HepG2 (cell line): ENCODE results near the gene EGF. TPM values are rescaled to one million over a fixed set of nuclear protein-coding genes. Genes with fewer than 3 reads are reported as not detected.
A peak's percentile ranks its signal among the peaks of the same experiment; 100 is the strongest.
"Not testable (repeated sequence)": the region's sequence is repeated elsewhere in the genome, so short reads cannot be mapped to it uniquely, and the experiment has no call there.

Source experiments
- ATAC-seq: fragments of 200-7000 bp; cut with Tn5 transposase; 3 replicates; pipeline ENCODE4 v1.9.1; 2020; ENCODE audit warnings: mild to moderate bottlenecking, moderate library complexity
- BruUV-seq: library from RNA; stranded (reverse); fragments of 400-500 nt; replicated peaks from 2 replicates; lab custom pipeline; 2021; lab: Mats Ljungman, UMichigan
- CTCF ChIA-PET: fragments of 300-600 bp; formaldehyde crosslinking; extraction: SDS; loops from one replicate; lab custom pipeline; 2021; ENCODE audit warnings: low total read pairs, inconsistent platforms, low intra/inter-chr PET ratio; lab: Yijun Ruan, JAX
- POLR2A ChIA-PET: fragments of 350-600 bp; sonication (Branson Sonifier 250); formaldehyde crosslinking; loops from one replicate; lab custom pipeline; 2020; ENCODE audit warnings: antibody characterized with exemption, inconsistent platforms; lab: Yijun Ruan, JAX
- DNase-seq: peaks from one replicate; pipeline ENCODE4 v3.0.0-alpha.2; 2015; ENCODE audit warnings: low spot score
- FAIRE-seq: peaks from 3 replicates; lab custom pipeline; 2011; peaks lifted over from hg19 to GRCh38; lab: Jason Lieb, UNC
- H2AFZ ChIP-seq: one replicate; pipeline ENCODE4 v1.6.1; 2011; ENCODE audit warnings: low read length, inconsistent platforms
- H3K27ac ChIP-seq: fragments of 300-600 bp; 3 replicates; pipeline ENCODE4 v1.8.0; 2011; ENCODE audit warnings: mixed run types, mild to moderate bottlenecking, mixed read lengths, low read length, inconsistent platforms; ENCODE audit not compliant: insufficient read depth; ENCODE audit errors: extremely low read length
- H3K27me3 ChIP-seq, 2 experiments: fragments of 200-600 bp in 1 of 2; 2 replicates in 1 of 2; 3 replicates in 1 of 2; pipeline versions ENCODE4 v1.6.0 to v1.8.0; 2011; ENCODE audit warnings: low read length in 2 of 2, mild to moderate bottlenecking in 2 of 2, moderate library complexity in 2 of 2, inconsistent platforms in 1 of 2; ENCODE audit not compliant: insufficient read depth in 2 of 2, control insufficient read depth in 1 of 2
- H3K36me3 ChIP-seq, 2 experiments: fragments of 200-600 bp in 1 of 2; replicated peaks in 1 of 2; 2 replicates in 1 of 2; 3 replicates in 1 of 2; pipeline versions ENCODE4 v1.5.1 to v1.8.0; 2011; ENCODE audit warnings: low read length in 2 of 2, inconsistent platforms in 1 of 2; ENCODE audit not compliant: insufficient read depth in 2 of 2, control insufficient read depth in 1 of 2
- H3K4me1 ChIP-seq: 2 replicates; pipeline ENCODE4 v1.5.1; 2012; ENCODE audit warnings: low read length, inconsistent platforms; ENCODE audit not compliant: insufficient read depth
- H3K4me2 ChIP-seq: 2 replicates; pipeline ENCODE4 v1.6.0; 2011; ENCODE audit warnings: low read depth, low read length, inconsistent platforms
- H3K4me3 ChIP-seq, 3 experiments: fragments of 200-600 bp in 1 of 3; sonication (generic), shearing (Covaris generic) in 1 of 3; replicated peaks in 1 of 3; 2 replicates each; pipeline ENCODE4 v1.5.1; 2011 to 2016; ENCODE audit warnings: low read length in 3 of 3, inconsistent platforms in 2 of 3, low read depth in 2 of 3, mild to moderate bottlenecking in 2 of 3, control low read depth in 1 of 3, mixed read lengths in 1 of 3; ENCODE audit not compliant: insufficient read depth in 1 of 3
- H3K79me2 ChIP-seq: one replicate; pipeline ENCODE4 v1.6.1; 2011; ENCODE audit warnings: low read length, inconsistent platforms; ENCODE audit not compliant: insufficient read depth
- H3K9ac ChIP-seq: 2 replicates; pipeline ENCODE4 v1.6.0; 2011; ENCODE audit warnings: mild to moderate bottlenecking, low read depth, low read length, inconsistent platforms; ENCODE audit not compliant: insufficient read depth
- H3K9me3 ChIP-seq: 2 replicates; pipeline ENCODE4 v1.5.1; 2012; ENCODE audit warnings: mild to moderate bottlenecking, low read length
- H4K20me1 ChIP-seq: 2 replicates; pipeline ENCODE4 v1.6.0; 2011; ENCODE audit warnings: inconsistent platforms, mild to moderate bottlenecking, low read length, moderate library complexity; ENCODE audit not compliant: insufficient read depth
- CENPT ChIP-seq: sonication (generic); formaldehyde crosslinking; IDR thresholded peaks from 2 replicates; pipeline ENCODE4 v1.8.0; 2022; ENCODE audit warnings: low read depth, mild to moderate bottlenecking, moderate library complexity, missing genetic modification reagents
- CTCF ChIP-seq: sonication (generic); formaldehyde crosslinking; IDR thresholded peaks from 2 replicates; pipeline ENCODE4 v1.5.0; 2020; ENCODE audit warnings: mild to moderate bottlenecking, missing genetic modification reagents, moderate library complexity
- HDAC1 ChIP-seq: sonication (generic); formaldehyde crosslinking; IDR thresholded peaks from 2 replicates; pipeline ENCODE4 v1.5.1; 2020; ENCODE audit warnings: mild to moderate bottlenecking, missing genetic modification reagents
- SMC3 ChIP-seq: IDR thresholded peaks from 2 replicates; pipeline ENCODE4 v1.6.1; 2011; ENCODE audit warnings: low read length, improper control_type of control experiment
- TARDBP ChIP-seq: sonication (generic); formaldehyde crosslinking; IDR thresholded peaks from 2 replicates; pipeline ENCODE4 v1.8.0; 2022; ENCODE audit warnings: mild to moderate bottlenecking, missing genetic modification reagents
- YEATS2 ChIP-seq: sonication (generic); formaldehyde crosslinking; IDR thresholded peaks from 2 replicates; pipeline ENCODE4 v1.4.0; 2020; ENCODE audit warnings: missing genetic modification reagents, borderline replicate concordance
- ZMYM3 ChIP-seq: sonication (generic); formaldehyde crosslinking; IDR thresholded peaks from 2 replicates; pipeline ENCODE4 v1.5.1; 2020; ENCODE audit warnings: mild to moderate bottlenecking, missing genetic modification reagents
- ZNF235 ChIP-seq: sonication (generic); formaldehyde crosslinking; IDR thresholded peaks from 2 replicates; pipeline ENCODE4 v1.8.1; 2023; ENCODE audit warnings: mild to moderate bottlenecking, missing genetic modification reagents, borderline replicate concordance
- ZNF556 ChIP-seq: sonication (generic); formaldehyde crosslinking; IDR thresholded peaks from 2 replicates; pipeline ENCODE4 v1.4.0; 2020; ENCODE audit warnings: mild to moderate bottlenecking, missing genetic modification reagents, borderline replicate concordance
- WGBS: methylation state at CpG from one replicate; pipeline ENCODE4 v1.1.6; 2017; ENCODE audit warnings: low lambda C conversion rate; 5-methylcytosine and 5-hydroxymethylcytosine counted together
- in situ Hi-C: cut with HindIII; loops from 2 replicates; pipeline ENCODE4 v1.10.0; 2017; ENCODE audit warnings: low pct_unique_long_range_greater_than_20kb; ENCODE audit not compliant: extremely low pct_ligation_motif_present
- intact Hi-C: fragments of 100-400 bp; cut with micrococcal nuclease; formaldehyde crosslinking; loops from one replicate; pipeline ENCODE4 v1.10.0; 2022; ENCODE audit not compliant: unreplicated experiment
- polyA plus RNA-seq, 8 experiments: library from polyadenylated mRNA; depleted of rRNA in 3 of 8; stranded (reverse) in 7 of 8; unstranded in 1 of 8; fragments of >200 nt; fragmentation: Illumina TruSeq in 4 of 8; extraction: Trizol in 4 of 8; gene quantifications; 2 replicates each; pipeline versions ENCODE4 v1.2.1 to v1.2.3, GENCODE V29; 2011 to 2016; ENCODE audit warnings: low read depth in 4 of 8, missing spikeins in 1 of 8, mixed read lengths in 1 of 8; ENCODE audit not compliant: insufficient read depth in 1 of 8
- total RNA-seq, 5 experiments: library from RNA; depleted of rRNA; stranded (reverse); fragments of >200 nt; fragmentation: Illumina TruSeq; extraction: Trizol; gene quantifications; 2 replicates each; pipeline ENCODE4 v1.2.3, GENCODE V29; 2016; ENCODE audit warnings: low read depth in 1 of 5

The EGF gene
- total and polyA plus RNA-seq, 2 of the 13 experiments (the other 11 are each of a cell fraction or from before 2014, with no cell fraction given), result 0.07 to 0.08 TPM

- H3K9ac ChIP-seq, result no peak overlapping the region
- H3K27ac ChIP-seq, result no peak overlapping the region
- DNase-seq (no peak), ATAC-seq (peak; percentile 60), FAIRE-seq (no peak)
- intact Hi-C loops (no loop called here), in situ Hi-C loops (no loop called here)
- peak overlapping the region; percentile 42 for H2AFZ ChIP-seq
- peak; percentile 25; the same call in 1 of the 2 replicates for TF ChIP-seq CTCF (CRISPR knock-in tag)
- no peak for TF ChIP-seq YEATS2
- peak; percentile 3; the same call in 1 of the 2 replicates for TF ChIP-seq SMC3
- TF ChIP-seq TARDBP, result no peak
- TF ChIP-seq ZNF235 (CRISPR knock-in tag), result no peak
- TF ChIP-seq HDAC1 (CRISPR knock-in tag), result no peak
- H3K9me3 ChIP-seq, result no peaks in the 10 kb centered on the region
- ChIA-PET POLR2A (no interaction called here), CTCF (no interaction called here)
- H3K4me1 ChIP-seq, result no peaks in the 10 kb centered on the region
- no peaks in the 10 kb centered on the region for H3K36me3 ChIP-seq
- no peaks in the 10 kb centered on the region for H4K20me1 ChIP-seq
- H3K4me3 ChIP-seq, result no peak overlapping the region
- no TSS peak for BruUV-seq
- H3K4me2 ChIP-seq, result no peak overlapping the region
- 7% methylated on average over 11 of the region's 11 CpGs for WGBS
- no peaks in the 10 kb centered on the region for H3K79me2 ChIP-seq
- H3K27me3 ChIP-seq, result peaks cover 0 to 8% of the 10 kb centered on the region in 2 experiments; a peak in 1 of 5 replicates
Observed at GRCh38 chr4:109873791-109874514, 38.7 kb upstream of the EGF start.

- H4K20me1 ChIP-seq, result no peaks in the 10 kb centered on the region
- no TSS peak for BruUV-seq
- DNase-seq (no peak), FAIRE-seq (no peak), ATAC-seq (no peak)
- in situ Hi-C loops (no loop called here), intact Hi-C loops (no loop called here)
- H2AFZ ChIP-seq, result no peak overlapping the region
- no peak overlapping the region for H3K4me3 ChIP-seq
- no peaks in the 10 kb centered on the region for H3K9me3 ChIP-seq
- H3K9ac ChIP-seq, result no peak overlapping the region
- no peaks in the 10 kb centered on the region for H3K4me1 ChIP-seq
- no peaks in the 10 kb centered on the region for H3K79me2 ChIP-seq
- 15% methylated on average over 1 of the region's 1 CpG for WGBS
- no peaks in the 10 kb centered on the region for H3K36me3 ChIP-seq
- CTCF ChIA-PET, result no interaction called here
- POLR2A ChIA-PET, result no interaction called here
- H3K4me2 ChIP-seq, result no peak overlapping the region
- no peak for TF ChIP-seq CENPT (CRISPR knock-in tag)
- no peak for TF ChIP-seq ZNF556 (CRISPR knock-in tag)
- TF ChIP-seq ZMYM3, result no peak
- TF ChIP-seq, all 625 proteins: peak for 0
- Histone ChIP-seq H3K27me3 (peaks cover 0 to 8% of the 10 kb centered on the region in 2 experiments; a peak in 1 of 5 replicates), H3K27ac (no peak overlapping the region)
Observed at GRCh38 chr4:109875106-109875505, 37.6 kb upstream of the EGF start.

- BruUV-seq, H3K27me3 ChIP-seq, CTCF ChIA-PET, H3K27ac ChIP-seq, H3K9me3 ChIP-seq, DNase-seq, H3K79me2 ChIP-seq, in situ Hi-C loops, H4K20me1 ChIP-seq, H3K4me1 ChIP-seq, POLR2A ChIA-PET, ATAC-seq, H3K9ac ChIP-seq, H3K4me3 ChIP-seq, FAIRE-seq, H3K4me2 ChIP-seq, intact Hi-C loops, H2AFZ ChIP-seq, H3K36me3 ChIP-seq: not testable (repeated sequence)
- 0% methylated on average over 1 of the region's 2 CpGs for WGBS
Observed at GRCh38 chr4:109875553-109875952, 37.1 kb upstream of the EGF start.
